HL-60 (cell line): ENCODE results near the gene OR6X1.

Experiments used
- DNase-seq, 2 experiments: peaks; one replicate each; pipeline ENCODE4 v3.0.0-alpha.2; 2010 to 2020; ENCODE audit warnings: low read depth in 1 of 2, low spot score in 1 of 2
- H3K27ac ChIP-seq: fragments of 250-450 bp; sonication (Bioruptor Pico); replicated peaks from 2 replicates; pipeline ENCODE4 v1.5.1; 2020; ENCODE audit warnings: mild to moderate bottlenecking, moderate library complexity
- H3K27me3 ChIP-seq: fragments of 250-450 bp; sonication (Bioruptor Pico); 2 replicates; pipeline ENCODE4 v1.5.1; 2021; ENCODE audit warnings: mild to moderate bottlenecking, moderate library complexity; ENCODE audit not compliant: insufficient read depth, poor library complexity, severe bottlenecking
- H3K4me3 ChIP-seq: replicated peaks from 2 replicates; pipeline ENCODE4 v1.5.1; 2011; ENCODE audit warnings: mild to moderate bottlenecking, control low read depth, low read length; ENCODE audit not compliant: insufficient read depth
- GABPA ChIP-seq: IDR thresholded peaks from 2 replicates; pipeline ENCODE4 v1.6.1; 2012; ENCODE audit warnings: low read depth
- POLR2AphosphoS5 ChIP-seq: IDR thresholded peaks from 2 replicates; pipeline ENCODE4 v1.6.1; 2012; ENCODE audit warnings: low read depth
- SPI1 ChIP-seq: IDR thresholded peaks from 2 replicates; pipeline ENCODE4 v1.6.1; 2012; ENCODE audit warnings: low read depth, mild to moderate bottlenecking, borderline replicate concordance
- TF ChIP-seq, protein P1 (sequence below): IDR thresholded peaks from one replicate; pipeline ENCODE4 v1.5.1; 2011; ENCODE audit warnings: low read length, control low read depth, inconsistent platforms; ENCODE audit not compliant: insufficient read depth
- TF ChIP-seq, protein P2 (sequence below): IDR thresholded peaks from 2 replicates; pipeline ENCODE4 v1.6.1; 2012; ENCODE audit warnings: low read depth; ENCODE audit not compliant: insufficient replicate concordance

OR6X1 gene

DNA sequence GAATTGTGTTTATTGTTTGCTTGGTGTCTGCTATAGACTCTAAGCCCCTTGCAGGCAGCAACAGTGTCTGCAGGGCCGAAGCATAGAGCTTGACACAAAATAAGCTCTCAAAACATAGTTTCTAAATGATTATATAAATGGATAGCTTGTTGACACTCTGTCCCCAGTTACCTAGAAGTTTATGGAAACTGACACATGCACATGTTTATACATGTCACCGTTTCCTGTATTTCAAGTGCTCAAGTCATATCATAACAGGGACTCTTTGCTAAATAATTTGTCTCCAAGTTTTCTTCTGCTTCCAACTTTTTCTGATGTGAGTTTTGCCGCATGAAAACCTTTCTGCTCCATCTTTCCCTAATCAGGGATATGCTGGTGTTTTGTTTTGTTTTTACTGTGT, 3.7 kb upstream of the OR6X1 start:
- no peak for DNase-seq
- no peak overlapping the region for H3K4me3 ChIP-seq
- H3K27ac ChIP-seq: no peak overlapping the region
- TF ChIP-seq, protein P1, sequence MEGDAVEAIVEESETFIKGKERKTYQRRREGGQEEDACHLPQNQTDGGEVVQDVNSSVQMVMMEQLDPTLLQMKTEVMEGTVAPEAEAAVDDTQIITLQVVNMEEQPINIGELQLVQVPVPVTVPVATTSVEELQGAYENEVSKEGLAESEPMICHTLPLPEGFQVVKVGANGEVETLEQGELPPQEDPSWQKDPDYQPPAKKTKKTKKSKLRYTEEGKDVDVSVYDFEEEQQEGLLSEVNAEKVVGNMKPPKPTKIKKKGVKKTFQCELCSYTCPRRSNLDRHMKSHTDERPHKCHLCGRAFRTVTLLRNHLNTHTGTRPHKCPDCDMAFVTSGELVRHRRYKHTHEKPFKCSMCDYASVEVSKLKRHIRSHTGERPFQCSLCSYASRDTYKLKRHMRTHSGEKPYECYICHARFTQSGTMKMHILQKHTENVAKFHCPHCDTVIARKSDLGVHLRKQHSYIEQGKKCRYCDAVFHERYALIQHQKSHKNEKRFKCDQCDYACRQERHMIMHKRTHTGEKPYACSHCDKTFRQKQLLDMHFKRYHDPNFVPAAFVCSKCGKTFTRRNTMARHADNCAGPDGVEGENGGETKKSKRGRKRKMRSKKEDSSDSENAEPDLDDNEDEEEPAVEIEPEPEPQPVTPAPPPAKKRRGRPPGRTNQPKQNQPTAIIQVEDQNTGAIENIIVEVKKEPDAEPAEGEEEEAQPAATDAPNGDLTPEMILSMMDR: no peak
- TF ChIP-seq POLR2AphosphoS5 (no peak), GABPA (no peak)
- TF ChIP-seq, protein P2, sequence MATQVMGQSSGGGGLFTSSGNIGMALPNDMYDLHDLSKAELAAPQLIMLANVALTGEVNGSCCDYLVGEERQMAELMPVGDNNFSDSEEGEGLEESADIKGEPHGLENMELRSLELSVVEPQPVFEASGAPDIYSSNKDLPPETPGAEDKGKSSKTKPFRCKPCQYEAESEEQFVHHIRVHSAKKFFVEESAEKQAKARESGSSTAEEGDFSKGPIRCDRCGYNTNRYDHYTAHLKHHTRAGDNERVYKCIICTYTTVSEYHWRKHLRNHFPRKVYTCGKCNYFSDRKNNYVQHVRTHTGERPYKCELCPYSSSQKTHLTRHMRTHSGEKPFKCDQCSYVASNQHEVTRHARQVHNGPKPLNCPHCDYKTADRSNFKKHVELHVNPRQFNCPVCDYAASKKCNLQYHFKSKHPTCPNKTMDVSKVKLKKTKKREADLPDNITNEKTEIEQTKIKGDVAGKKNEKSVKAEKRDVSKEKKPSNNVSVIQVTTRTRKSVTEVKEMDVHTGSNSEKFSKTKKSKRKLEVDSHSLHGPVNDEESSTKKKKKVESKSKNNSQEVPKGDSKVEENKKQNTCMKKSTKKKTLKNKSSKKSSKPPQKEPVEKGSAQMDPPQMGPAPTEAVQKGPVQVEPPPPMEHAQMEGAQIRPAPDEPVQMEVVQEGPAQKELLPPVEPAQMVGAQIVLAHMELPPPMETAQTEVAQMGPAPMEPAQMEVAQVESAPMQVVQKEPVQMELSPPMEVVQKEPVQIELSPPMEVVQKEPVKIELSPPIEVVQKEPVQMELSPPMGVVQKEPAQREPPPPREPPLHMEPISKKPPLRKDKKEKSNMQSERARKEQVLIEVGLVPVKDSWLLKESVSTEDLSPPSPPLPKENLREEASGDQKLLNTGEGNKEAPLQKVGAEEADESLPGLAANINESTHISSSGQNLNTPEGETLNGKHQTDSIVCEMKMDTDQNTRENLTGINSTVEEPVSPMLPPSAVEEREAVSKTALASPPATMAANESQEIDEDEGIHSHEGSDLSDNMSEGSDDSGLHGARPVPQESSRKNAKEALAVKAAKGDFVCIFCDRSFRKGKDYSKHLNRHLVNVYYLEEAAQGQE: no peak
- no peaks in the 10 kb centered on the region for H3K27me3 ChIP-seq

DNA sequence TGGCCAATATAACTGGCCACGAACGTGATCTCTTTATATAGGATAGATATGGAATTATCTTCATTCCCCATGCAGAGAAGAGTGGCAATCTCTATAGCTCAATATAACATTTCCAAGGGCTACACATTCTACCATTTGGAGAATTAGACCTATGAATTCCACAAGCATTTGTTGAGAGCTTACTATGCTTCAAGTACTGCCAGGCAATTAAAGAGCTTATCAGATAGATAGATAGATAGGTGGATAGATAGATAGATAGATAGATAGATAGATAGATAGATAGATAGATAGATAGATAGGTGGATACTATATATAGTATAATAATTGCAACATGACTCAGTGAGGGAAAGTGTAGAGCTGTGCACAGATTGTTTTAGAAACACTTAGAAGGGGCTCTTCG, 1.5 kb upstream of the OR6X1 start:
- DNase-seq: no peak
- no peak overlapping the region for H3K27ac ChIP-seq
- no peaks in the 10 kb centered on the region for H3K27me3 ChIP-seq
- TF ChIP-seq POLR2AphosphoS5 (no peak), SPI1 (no peak), GABPA (no peak)
- TF ChIP-seq, protein P2: no peak
- TF ChIP-seq, protein P1: no peak
- H3K4me3 ChIP-seq: no peak overlapping the region

DNA sequence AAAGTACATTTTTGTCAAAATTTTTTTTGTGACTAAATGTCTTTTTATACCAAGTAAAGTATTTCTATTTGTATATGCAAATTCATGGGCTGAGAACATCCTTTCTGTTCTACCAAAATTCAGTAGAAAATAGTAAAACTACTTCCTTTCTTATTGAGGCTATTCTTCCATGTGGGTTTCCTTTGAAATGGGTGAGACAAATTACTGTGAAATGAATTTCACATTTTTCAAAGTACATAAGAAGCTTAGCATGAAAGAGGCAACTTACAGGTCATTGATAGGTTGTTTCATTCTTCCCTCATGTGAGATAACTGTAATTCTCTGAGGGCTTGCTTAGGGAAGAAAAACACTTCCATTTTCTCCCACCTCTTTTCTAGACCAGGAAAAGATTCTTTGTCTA, 1.0 kb upstream of the OR6X1 start:
- TF ChIP-seq, protein P1: no peak
- TF ChIP-seq SPI1 (no peak), GABPA (no peak), POLR2AphosphoS5 (no peak)
- TF ChIP-seq, protein P2: no peak
- no peak for DNase-seq
- no peak overlapping the region for H3K27ac ChIP-seq
- H3K27me3 ChIP-seq: no peaks in the 10 kb centered on the region
- no peak overlapping the region for H3K4me3 ChIP-seq
